Measurements from ENCODE around the gene LARP7. TPM values are rescaled to one million over a fixed set of nuclear protein-coding genes. Genes with fewer than 3 reads are reported as not detected.

The LARP7 gene
- total RNA-seq, 1 experiment from 2014 or later, result 39.5 TPM

- TF ChIP-seq REST (IDR thresholded peaks at IDR 0.05; ENCODE audit: low read depth), result no peak
- no peak for TF ChIP-seq TCF7L2 (IDR thresholded peaks at IDR 0.05; ENCODE audit: borderline replicate concordance, extremely low read depth, insufficient read depth, insufficient read length)
These were observed 9.9 kb downstream of the LARP7 start (continued) for GRCh38 chr4:112646632-112647537.

- H3K4me2 ChIP-seq (ENCODE audit: low read length), result no peak overlapping the region
- POLR2A ChIA-PET, result no interaction called here
- H3K4me1 ChIP-seq (ENCODE audit: control insufficient read depth in 1 of 2, insufficient read depth in 2 of 2, low read length in 2 of 2), result peaks cover 0 to 3% of the 10 kb centered on the region in 2 experiments; a peak in 1 of 4 replicates
These were observed 10.8 kb downstream of the LARP7 start for GRCh38 chr4:112647785-112648184.

More at GRCh38 chr4:112647785-112648184, 10.8 kb downstream of the LARP7 start:
- intact Hi-C loops (cut with micrococcal nuclease), result no loop called here
- Histone ChIP-seq H3K27ac (ENCODE audit: low read depth, low read length) (no peak overlapping the region), H3K4me3 (replicated peaks in 1 of 2; ENCODE audit: low read depth in 1 of 2, low read length in 2 of 2) (no peak overlapping the region), H3K79me2 (ENCODE audit: insufficient read depth, low read length) (peaks cover 9% of the 10 kb centered on the region; the same call in 1 of the 2 replicates), H3K9me2 (ENCODE audit: insufficient read depth) (no peaks in the 10 kb centered on the region), H2AFZ (ENCODE audit: low read depth, low read length, poor library complexity, severe bottlenecking) (no peak overlapping the region), H3K36me3 (ENCODE audit: control insufficient read depth in 1 of 2, insufficient read depth in 2 of 2, low read length in 2 of 2) (peaks cover 17 to 54% of the 10 kb centered on the region in 2 experiments; a peak in 3 of 4 replicates), H4K20me1 (ENCODE audit: insufficient read depth) (no peaks in the 10 kb centered on the region), H3K9me3 (ENCODE audit: control insufficient read depth in 1 of 2, insufficient read depth in 1 of 2, low read depth in 1 of 2, low read length in 2 of 2) (no peaks in the 10 kb centered on the region), H3K9ac (ENCODE audit: low read length) (no peak overlapping the region), H3K27me3 (ENCODE audit: insufficient read depth, low read length) (no peaks in the 10 kb centered on the region)
- ATAC-seq (no peak), DNase-seq (ENCODE audit: low read depth, low spot score) (no peak)
- TF ChIP-seq FOSL1 (IDR thresholded peaks at IDR 0.05; ENCODE audit: low read depth) (no peak), ZFX (IDR thresholded peaks at IDR 0.05) (no peak), SRF (IDR thresholded peaks at IDR 0.05; ENCODE audit: low read depth) (no peak), CTCF (IDR thresholded peaks at IDR 0.05 in 2 of 3, conservative IDR thresholded peaks at IDR 0.05 in 1 of 3; ENCODE audit: borderline replicate concordance in 1 of 3, insufficient read depth in 1 of 3, low read depth in 2 of 3, low read length in 2 of 3) (no peak), SP1 (IDR thresholded peaks at IDR 0.05; ENCODE audit: low read depth) (no peak), TCF7L2 (IDR thresholded peaks at IDR 0.05; ENCODE audit: borderline replicate concordance, extremely low read depth, insufficient read depth, insufficient read length) (no peak), CEBPB (IDR thresholded peaks at IDR 0.05; ENCODE audit: low read depth) (no peak)
- RAD21 ChIA-PET (ENCODE audit: low non-redundant PET in 1 of 2, low total read pairs in 2 of 2, uncharacterized antibody in 2 of 2, unreplicated experiment in 2 of 2), result no interaction called here
- no TSS peak for BruUV-seq (replicated peaks)
- CTCF ChIA-PET, result no interaction called here
